ENCODE measurements around the gene CHAT.

Gene CHAT

DNA sequence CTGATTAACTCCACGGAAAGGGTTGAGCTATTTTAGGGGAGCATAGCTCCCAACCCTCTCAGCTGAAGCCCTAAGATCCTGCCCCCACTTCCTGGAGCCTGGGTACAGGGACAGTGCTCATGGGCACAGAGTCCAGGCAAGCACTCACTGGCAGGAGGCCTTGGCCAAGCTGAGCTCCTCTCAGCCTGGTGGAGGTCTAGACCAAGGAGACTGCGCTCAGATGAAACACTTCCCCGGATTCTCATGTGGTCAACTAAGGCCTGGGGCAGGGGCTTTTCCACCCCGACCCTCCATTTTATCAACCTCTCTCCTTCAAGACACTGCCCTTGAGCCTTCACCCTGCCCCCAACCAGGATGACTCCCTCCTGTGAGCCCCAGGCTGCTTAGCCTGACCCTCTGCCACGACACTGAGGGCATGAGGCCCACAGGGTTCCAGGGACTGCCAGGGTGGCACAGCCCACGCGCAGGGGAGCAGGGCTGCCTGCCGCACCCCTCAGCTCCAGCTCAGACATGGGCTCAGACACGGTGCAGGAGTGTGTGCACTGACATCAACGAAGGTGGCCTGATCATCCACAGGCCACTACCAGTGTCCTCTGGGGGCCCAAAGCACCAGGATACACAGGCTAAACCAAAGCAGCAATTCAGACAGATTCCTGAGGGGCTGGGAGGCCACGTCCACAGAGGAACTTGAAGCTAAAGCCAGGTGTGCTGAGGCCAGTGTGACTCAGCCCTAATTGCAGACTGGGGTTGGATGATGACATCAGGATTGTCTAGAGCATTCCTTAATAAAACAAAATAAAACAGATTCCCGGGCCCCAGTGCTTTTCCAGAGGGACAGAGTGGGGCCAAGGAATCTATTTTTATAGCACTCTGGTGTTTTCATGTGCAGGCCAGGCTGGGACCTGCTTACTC, 18.8 kb downstream of the CHAT start:
- DNase-seq: no peak

DNA sequence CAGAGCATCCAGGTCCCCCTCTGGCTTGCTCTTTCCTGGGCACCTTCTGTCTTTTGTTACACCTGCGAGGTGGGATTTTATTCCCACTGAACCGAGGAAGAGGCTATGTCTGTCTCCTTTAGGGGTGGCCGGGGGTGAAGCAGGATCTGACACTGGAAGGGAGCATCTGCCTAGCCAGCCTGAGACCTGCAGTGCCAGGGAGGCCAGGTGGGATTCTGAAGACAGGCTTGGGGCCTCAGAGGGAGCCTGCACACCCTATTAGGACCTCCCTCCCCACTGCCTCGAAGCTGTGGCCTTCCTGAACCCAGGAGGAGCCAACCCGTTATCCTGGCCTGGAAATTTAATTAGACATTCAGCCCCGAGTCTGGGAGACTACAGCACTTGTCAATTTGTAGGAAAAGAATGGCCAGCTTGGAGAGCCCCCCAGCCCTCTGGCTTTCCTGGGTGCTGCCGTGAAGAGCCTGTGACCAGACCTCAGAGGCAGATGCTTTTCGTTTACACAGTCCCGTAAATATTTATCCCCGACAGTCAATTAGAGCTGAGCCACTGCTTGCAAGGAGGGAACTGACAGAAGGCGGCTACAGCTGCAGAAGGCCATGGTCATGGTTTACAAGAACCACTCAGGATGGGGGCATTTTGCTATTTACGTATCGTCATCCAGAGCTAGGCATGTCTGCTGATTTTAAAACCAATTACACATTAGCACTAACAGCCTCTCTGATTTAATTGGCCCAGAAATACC, 19.7 kb downstream of the CHAT start:
- no peak for DNase-seq

DNA sequence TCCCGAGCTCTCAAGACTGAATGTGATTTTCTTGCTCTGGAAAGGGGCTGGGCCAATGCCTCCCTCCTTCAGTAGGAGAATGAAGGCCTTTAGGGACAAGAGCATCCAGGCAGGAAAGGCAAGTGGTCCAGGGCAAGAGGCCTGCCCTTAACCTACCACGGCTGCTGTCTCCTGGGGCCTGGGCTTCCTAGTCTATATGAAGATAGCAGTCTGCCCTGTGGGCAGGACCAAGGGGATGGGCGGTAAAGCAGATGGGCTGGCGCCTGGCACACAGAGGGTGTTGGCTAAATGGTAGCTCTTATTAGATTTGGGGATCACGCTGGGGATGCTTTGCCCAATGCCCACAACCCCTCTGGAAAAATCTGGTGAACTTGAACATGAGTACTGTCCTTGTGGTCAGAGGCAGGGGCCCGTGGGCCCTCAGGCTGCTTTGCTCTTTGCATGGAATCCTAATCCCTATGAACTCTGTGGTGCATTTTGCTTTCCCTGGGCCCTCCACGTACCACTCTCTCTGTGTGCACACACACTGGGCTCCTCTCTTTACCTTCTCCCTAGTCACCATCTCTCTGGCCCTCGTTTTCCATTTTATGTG, 20.3 kb downstream of the CHAT start:
- DNase-seq: no peak

- DNase-seq: no peak
Observed at GRCh38 chr10:49642311-49642710, 28.5 kb downstream of the CHAT start.

- no peak for DNase-seq
Observed at GRCh38 chr10:49643241-49644034, 29.6 kb downstream of the CHAT start.

DNA sequence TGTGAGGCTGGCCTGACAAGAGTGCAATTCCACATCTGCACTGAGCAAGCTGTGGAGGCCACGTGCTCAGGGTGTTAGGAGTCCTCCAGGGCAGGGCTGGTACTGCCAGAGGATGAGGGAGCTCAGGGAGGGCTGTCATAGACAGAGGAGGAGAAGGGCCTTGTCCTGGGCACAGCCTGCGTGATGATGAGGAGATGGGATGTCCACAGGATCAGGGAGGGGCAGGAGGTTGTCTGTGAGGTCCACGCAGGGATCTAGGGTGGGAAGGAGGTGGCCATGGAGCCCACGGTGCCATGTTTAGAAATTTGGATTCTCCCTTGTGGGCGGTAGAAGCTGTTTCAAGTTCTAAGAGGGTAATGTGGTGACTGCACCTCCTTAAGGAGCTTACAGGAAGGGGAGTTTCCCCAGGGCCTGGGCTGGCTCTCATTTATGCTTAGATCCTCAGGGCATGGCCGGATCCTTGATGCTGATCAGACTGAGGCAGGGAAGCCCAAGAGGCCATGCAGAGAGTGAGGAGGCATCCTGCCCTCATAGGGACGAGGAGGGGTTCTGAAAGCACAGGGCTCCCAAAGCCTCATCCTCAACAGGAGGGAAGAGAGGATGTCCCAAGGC, 30.3 kb downstream of the CHAT start:
- DNase-seq: no peak

DNA sequence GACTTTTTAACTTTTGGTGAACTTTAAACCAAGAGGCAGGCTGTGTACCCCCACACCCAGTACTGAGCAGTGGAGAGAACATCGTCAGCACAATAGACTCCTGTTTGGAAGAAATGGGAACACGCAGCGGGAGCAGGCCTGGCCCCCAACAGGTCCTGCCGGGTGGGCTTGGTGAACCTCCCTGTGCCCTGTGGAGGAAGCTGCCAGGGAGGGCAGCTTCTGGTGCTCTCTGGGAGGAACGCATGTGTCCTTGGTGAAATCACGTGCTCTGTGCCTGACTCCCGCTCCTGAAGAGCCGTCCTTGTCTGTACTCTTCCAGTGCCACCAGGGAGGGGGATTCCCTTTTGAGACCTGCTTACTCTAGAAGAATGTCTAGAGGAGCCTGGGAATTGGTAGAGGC, 31.6 kb downstream of the CHAT start:
- no peak for DNase-seq

DNA sequence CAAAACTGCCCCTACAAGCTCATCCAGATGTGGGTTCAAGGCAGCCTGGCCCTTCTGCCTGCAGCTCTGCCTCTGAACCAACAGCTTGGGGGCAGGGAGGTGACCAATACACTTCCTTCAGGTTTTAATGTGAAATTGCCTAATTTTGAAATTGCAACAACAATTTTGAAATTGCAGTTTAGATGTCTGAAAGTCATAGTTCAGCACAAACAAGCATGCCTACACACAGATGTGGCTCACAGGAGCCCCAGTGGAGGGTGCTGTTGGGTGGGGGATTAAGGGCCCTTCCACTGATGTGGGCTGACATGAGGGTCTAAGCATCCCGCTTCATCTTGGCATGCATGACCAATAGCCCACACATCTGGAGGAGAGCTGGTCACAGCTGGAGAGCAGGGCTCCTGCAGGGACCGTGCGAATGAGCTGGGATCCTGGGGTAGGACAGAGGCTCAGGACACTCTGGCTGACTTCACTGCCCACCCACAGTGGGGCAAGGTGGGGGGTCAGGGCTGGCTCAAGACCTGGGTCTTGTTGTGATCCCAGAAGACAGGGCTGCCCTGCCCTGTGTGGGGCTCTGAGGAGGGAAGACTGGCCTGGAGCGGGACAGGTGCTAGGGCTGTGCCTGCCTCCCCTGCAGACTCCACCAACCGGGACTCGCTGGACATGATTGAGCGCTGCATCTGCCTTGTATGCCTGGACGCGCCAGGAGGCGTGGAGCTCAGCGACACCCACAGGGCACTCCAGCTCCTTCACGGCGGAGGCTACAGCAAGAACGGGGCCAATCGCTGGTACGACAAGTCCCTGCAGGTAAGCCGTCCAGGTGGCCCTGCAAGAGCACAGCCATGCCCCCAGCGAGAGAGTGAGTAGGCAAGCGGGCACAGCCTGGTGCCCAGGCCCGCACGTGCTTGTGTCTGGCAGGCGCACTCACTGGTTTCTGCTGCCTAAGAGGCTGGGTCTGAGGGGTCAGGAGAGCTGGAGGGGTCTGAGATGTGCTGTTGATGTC, 32.3 kb downstream of the CHAT start:
- no peak for DNase-seq

GRCh38 chr10:49647554-49647953, 33.7 kb downstream of the CHAT start:
- no peak for DNase-seq

- no peak for DNase-seq
Observed at GRCh38 chr10:49647985-49648795, 34.4 kb downstream of the CHAT start.

DNA sequence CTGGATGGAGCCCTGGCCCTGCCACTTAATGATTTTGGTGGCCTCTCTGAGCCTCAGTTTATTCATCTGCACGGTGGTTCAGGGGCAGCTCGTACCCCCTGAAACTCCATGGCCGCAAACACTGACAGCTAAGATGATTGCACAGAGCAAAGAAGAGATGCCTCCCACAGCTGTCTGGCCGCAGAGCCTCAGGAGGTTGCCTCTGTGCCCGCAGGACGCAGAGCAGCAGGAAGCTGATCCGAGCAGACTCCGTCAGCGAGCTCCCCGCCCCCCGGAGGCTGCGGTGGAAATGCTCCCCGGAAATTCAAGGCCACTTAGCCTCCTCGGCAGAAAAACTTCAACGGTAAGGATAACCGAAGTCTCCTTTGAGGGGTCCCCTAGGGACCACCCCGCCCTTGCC, 35.5 kb downstream of the CHAT start:
- DNase-seq: peak; percentile 32

DNA sequence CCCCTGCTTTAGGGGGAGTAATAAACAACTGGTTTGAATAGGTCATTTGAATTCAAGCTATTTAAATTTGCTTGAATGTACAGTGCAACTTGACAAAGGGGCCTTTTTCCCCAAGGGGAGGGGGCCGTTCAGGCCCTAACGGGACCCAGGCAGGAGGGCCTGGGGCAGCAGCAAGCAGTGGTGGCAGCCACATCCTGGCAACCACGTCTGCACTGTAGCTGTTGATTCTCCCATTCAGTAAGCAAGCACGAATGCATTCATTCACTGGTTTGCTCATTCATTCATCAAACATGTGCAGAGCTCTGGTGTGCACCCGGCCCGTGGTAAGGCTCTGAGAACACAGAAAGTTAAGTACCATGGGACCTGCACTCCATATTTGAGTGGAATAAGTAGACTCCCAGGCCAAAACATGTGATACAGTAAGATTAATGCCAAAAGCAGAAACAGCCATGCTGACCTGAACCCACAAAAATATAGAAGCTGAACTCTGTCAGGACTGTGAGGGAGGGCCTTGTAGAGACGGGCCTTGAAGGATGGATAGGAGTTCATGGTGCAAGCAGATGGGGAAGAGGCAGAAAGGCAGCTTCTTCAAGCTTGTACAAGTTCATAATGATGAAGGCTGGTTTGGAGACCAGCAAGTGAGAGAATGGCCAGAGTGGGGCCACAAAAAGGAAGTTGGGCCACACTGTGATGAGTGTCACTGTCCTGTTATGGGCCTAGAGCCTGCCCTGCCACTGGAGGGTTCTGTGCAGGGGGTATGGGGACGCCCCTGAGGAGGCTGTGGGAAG, 36.3 kb downstream of the CHAT start:
- DNase-seq: no peak

DNA sequence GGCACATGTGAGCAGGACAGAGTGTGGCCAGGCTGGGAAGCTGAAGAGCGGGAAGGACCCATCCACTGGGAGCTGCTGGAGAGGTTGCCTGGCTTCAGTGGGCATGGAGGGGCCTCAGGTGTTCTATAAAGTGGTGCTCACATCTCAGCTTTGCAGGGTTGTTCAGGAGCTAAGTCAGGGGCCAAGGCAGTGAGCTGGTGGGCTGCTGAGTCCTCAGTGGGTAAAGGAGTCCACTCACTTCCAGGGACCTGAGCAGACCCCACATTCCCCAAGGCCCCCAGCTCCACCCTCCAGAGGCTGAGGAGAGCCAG, 36.8 kb downstream of the CHAT start:
- no peak for DNase-seq

DNA sequence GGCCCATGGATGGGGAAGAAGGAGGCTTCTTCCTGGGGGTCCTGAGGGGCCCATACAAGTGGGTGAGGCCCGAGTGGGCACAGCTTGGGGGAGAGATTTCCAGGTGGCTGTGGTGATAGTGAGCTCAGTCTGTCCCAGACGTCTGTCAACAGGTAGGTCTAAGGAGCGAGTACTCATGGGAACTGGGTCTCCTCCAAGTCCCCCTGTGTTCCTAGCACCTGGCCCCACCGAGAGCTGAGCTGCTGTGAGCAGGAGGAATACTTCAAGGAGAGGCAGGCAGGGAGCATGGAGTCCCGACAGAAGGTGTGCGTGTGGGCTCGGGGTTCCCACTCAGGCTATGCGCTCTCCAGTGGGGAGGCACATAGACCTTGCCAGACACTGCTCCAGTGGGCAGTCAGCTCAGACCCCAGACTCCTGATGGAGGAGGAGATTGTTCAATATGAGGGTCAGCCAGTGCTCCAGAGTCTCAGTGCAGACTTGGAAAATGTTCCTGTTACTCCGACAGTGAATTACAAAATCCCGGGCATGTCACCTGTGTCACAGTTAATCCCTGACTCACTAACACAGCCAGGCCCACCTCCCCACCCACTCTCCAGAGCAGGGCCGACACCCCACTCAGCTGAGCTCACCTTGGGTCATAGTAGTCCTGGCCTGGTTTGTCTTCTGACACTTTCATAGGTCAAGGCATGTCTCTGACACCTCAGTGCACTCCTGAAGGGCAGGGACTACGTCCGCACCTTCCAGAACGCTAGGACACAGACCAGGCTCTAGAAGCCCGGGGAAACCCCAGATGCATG, 37.4 kb downstream of the CHAT start:
- DNase-seq: no peak

GRCh38 chr10:49651917-49652316, 38.1 kb downstream of the CHAT start:
- DNase-seq: no peak

DNA sequence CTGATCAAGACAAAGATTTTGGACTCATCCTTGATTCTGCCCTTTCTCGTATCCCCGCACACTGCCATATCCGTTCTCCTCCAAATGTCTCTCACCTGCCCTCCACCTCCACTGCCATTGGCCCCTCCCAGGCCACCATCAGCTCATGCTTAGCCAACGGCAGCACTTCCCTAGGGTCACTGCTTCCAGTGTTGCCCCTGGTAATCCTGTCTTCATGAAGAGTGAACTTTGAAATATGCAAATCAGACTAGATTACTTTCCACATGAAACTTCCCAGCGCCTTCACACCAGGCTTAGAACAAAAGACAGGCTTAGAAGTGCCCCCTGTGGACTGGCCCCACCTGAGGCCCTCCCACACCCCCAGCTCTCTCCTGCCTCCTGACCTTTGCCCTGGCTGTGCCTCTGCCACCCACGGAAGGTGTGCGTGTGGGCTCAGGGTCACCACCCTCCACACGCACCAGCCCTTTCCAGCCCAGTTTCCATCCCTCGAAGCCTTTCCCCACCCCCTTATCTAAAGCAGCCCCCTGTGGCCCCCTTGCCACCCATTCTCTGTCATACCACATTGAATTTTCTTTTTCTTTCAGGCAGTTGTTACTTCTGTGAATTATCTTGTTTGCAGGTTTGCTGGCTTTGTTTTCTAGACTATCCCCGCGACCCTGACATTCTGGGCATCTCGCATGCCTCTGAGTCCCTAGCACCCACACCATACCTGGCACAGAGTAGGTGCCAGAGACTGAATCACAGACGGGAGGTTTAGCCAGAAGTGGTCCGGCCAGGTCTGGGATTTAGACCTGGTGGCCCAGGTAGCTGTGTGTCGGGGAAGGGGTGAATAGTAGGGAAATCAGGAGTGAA, 38.8 kb downstream of the CHAT start:
- DNase-seq: no peak

- no peak for DNase-seq
Observed at GRCh38 chr10:49653273-49653929, 39.6 kb downstream of the CHAT start.

Data from activated CD4-positive, alpha-beta T cell treated with anti-CD3 and anti-CD28 coated beads for 48 hours (primary cell).